GM12875 (cell line): ENCODE results near the gene CLSTN3.

ENCODE experiments used
- H3K4me3 ChIP-seq: one replicate; pipeline ENCODE4 v1.5.1; 2011; ENCODE audit warnings: low read depth, low read length, control low read depth
- TF ChIP-seq, protein P1 (sequence below): IDR thresholded peaks from 2 replicates; pipeline ENCODE4 v1.5.1; 2011; ENCODE audit warnings: low read depth, mild to moderate bottlenecking, control low read depth, inconsistent platforms, low read length, moderate library complexity, borderline replicate concordance; ENCODE audit not compliant: insufficient read depth

The CLSTN3 gene

DNA sequence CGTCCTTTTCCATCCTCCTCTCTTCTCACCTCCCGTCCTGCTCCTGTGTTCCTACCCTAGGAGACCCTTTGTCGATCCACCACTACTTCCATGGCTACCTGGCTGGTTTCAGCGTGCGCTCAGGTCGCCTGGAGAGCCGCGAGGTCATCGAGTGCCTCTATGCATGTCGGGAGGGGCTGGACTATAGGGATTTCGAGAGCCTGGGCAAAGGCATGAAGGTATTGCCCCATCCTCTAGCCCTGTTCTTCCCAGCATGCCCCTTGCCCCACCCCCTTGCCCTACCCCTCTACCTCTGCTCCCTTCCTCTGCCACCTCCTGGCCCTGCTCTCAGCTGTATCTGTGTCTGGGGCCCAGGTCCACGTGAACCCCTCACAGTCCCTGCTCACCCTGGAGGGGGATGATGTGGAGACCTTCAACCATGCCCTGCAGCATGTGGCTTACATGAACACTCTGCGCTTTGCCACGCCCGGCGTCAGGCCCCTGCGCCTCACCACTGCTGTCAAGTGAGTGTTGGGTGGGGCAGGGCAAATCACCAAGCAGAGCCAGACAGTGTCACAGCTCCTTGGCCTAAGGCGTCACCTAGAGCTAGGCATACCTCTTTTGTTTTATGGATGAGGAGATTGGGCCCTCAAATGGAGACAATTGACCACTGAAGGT is 12.8 kb downstream of the CLSTN3 start:
- TF ChIP-seq, protein P1, sequence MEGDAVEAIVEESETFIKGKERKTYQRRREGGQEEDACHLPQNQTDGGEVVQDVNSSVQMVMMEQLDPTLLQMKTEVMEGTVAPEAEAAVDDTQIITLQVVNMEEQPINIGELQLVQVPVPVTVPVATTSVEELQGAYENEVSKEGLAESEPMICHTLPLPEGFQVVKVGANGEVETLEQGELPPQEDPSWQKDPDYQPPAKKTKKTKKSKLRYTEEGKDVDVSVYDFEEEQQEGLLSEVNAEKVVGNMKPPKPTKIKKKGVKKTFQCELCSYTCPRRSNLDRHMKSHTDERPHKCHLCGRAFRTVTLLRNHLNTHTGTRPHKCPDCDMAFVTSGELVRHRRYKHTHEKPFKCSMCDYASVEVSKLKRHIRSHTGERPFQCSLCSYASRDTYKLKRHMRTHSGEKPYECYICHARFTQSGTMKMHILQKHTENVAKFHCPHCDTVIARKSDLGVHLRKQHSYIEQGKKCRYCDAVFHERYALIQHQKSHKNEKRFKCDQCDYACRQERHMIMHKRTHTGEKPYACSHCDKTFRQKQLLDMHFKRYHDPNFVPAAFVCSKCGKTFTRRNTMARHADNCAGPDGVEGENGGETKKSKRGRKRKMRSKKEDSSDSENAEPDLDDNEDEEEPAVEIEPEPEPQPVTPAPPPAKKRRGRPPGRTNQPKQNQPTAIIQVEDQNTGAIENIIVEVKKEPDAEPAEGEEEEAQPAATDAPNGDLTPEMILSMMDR, result no peak
- H3K4me3 ChIP-seq, result no peak overlapping the region

DNA sequence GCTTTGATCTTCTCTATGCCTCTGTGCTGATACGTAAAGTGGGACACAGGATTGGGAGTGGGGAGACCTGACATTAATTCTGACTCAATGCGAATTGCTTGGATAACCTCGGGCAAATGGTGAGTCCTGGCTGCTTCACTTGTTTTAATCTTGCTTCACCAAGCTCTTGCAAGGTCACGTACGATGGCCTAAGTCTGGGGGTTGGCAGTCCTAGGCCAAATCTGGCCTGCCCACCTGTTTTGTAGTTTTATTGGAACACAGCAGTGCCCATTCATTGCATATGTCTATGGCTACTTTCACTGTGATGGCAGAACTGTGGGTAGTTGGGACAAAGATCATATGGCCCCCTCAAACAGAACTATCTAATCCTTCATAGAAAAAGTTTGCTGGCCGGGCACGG is 13.4 kb downstream of the CLSTN3 start:
- H3K4me3 ChIP-seq, result no peak overlapping the region
- TF ChIP-seq, protein P1, result no peak

DNA sequence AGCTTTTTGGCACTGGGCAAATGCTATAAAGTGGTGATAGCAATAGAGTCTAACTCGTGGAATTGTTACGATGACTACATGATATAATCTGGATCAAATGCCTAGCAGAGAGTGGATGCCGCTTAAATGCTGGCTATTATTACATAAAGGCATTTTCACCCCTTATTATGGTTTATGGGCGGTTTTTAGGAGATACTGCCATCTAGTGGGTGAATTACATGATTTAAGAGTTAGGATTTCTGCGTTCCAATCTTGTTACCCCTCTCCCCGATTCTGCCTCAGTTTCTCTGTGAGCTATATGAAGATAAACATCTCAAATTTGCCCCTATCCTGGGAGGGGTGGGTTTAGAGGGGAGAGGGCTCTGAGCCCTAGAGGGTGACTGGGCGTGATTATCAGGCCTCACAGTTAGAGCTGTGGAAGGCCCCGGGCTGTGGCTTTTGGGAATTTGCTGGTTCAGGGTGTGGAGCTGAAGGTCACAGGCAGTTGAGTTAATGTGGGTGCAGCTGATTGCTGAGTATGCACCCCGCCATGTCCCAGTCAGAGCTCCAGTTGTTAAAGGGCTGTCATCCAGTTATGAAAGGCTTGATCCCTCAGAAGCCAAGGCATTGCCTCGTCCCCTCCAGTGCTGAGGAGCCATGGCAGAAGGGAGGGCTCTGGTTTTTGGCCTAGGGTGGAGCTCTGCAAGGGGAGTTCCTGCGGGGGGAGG is 14.4 kb downstream of the CLSTN3 start:
- H3K4me3 ChIP-seq, result no peak overlapping the region
- TF ChIP-seq, protein P1, result peak; percentile 21; the same call in 1 of the 2 replicates

DNA sequence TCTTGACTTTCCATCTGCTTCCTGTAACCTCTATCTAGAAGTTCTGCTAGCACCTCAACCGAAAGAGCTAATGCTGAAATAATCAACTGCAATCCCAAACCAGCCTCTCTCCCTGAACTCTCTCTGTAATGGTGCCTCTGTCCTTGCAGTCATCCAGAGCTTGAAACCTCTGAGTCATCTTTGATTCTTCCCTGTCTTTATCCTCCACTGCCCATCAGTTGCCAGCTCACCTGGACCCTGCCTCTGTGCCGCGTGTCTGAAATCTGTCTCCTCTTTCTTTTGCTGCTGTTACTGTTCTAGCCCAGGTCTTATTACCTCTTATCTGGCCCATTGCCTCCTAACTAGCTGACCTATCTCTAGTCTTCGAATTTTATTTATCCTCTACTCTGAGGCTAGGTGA is 15.5 kb downstream of the CLSTN3 start:
- H3K4me3 ChIP-seq, result no peak overlapping the region
- TF ChIP-seq, protein P1, result no peak

DNA sequence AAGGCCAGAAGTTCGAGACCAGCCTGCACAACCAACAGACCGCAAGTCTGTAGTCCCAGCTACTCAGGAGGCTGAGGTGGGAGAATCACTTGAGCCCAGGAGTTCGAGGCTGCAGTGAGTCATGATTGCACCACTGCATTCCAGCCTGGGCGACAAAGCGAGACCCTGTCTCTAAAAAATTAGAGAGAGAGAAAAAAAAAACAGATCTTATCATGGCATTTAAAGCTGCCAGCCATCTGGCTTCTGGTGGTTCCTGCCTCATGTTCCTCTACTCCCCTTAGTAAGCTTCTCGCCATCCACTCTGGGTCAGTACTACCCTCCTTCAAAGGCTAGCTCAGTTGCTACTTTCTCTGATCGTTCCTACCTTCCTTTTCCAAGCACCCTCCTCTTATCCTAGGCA is 16.1 kb downstream of the CLSTN3 start:
- H3K4me3 ChIP-seq, result no peak overlapping the region
- TF ChIP-seq, protein P1, result no peak

DNA sequence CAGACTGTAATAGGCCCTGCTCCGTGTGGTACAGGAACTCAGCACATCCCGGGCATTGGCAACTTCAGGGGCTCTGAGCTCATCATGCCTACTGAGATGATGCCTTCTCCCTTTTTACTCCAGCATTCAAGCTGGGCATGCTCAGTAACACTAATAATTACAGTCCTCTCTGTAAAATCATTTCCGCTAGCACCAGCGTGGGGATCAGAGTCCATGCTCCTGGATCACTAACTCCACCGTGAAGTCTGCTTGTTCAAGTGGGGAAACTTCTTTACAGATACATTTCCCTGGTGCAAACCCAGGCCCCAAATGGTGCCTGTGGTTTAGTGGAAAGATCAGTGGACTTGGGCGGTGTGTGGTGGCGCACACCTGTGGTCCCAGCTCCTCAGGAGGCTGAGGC is 16.7 kb downstream of the CLSTN3 start:
- no peak overlapping the region for H3K4me3 ChIP-seq
- TF ChIP-seq, protein P1, result no peak

DNA sequence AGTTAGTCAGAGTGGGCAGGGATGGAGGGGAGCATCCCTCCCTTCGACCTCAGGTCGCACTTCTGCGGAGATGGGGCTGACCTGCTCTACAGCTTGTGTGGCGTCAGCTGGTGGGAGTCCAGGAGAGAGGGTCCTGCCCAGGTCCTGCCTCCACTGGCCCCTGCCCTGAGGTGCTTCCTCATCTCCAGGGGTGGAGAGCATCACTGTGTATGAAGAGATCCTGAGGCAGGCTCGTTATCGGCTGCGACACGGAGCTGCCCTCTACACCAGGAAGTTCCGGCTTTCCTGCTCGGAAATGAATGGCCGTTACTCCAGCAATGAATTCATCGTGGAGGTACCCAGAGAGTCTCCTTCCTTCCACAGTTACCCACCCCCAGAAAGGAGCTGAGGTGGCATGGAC is 20.2 kb downstream of the CLSTN3 start:
- TF ChIP-seq, protein P1, result no peak
- H3K4me3 ChIP-seq, result no peak overlapping the region
